Occipital lobe (tissue), 2 donors: ENCODE measurements around the gene IVNS1ABP. TPM values are rescaled to one million over a fixed set of nuclear protein-coding genes. Genes with fewer than 3 reads are reported as not detected.

Source experiments
- DNase-seq: peaks from one replicate; lab custom pipeline; 2025; lab: John Stamatoyannopoulos, UW
- total RNA-seq: library from RNA; depleted of rRNA; stranded (reverse); fragments of >200 nt; gene quantifications from one replicate; pipeline ENCODE4 v1.2.3, GENCODE V29; 2014

The IVNS1ABP gene
- total RNA-seq, 1 donor from 2014 or later = 249 TPM

DNA sequence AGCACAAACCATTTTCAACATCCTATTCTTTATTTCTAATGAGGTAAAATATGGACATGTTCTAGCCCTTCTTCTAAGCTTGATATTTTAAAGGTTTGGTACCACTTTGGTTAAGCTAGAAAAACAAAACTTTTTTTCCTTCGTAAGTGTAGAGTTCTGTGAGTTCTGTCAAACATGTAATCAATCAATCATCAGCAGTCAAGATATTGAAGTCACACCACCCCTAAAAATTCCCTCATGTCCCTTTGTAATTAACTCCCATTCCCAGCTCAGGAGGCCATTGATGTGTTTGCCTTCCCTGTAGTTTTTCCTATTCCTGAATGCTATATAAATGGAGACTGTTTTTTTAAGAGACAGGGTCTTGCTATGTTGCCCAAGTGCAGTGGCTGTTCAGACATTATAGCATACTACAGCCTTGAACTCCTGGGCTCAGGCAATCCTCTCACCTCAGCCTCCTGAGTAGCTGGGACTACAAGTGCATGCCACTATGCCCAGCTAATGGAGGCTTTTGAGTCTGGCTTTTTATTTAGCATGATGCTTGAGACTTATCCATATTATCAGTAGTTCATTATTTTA lies 23.0 kb downstream of the IVNS1ABP start:
- DNase-seq = no peak

DNA sequence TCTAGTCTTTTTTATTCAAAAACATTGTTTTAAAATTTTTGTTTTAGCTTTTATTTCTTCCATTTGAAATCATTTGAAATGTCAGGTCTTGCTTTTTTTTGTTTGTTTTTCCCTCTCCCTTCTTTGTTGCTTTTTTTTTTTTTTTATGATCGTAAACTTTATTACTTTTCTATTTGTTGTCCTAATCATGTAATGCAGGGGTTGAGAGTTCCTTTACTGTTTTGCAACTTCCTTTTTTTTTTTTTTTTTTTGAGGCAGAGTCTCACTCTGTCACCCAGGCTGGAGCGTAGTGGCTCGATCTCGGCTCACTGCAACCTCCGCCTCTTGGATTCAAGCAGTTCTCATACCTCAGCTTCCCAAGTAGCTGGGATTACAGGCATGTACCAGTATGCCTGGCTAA lies 24.8 kb downstream of the IVNS1ABP start:
- no peak for DNase-seq

DNA sequence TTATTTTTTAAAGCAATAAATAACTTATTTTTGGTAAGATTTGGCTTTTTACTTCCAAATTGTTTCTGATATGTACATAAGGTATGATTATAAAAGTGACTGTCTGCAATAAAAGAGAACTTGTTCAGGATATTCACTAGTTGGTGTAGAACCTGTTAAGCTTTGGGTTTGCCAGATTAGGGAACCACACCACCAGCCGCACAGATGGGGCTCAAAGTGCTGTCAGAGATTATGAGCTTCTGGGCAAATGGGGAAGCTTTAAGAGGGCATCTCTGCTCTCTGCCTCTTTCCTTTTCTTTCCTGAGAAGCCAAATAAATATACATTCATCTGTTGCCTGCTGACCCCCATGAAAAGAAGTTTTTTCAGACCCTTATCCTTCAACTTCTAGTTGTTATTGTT lies 25.4 kb downstream of the IVNS1ABP start:
- DNase-seq = no peak

DNA sequence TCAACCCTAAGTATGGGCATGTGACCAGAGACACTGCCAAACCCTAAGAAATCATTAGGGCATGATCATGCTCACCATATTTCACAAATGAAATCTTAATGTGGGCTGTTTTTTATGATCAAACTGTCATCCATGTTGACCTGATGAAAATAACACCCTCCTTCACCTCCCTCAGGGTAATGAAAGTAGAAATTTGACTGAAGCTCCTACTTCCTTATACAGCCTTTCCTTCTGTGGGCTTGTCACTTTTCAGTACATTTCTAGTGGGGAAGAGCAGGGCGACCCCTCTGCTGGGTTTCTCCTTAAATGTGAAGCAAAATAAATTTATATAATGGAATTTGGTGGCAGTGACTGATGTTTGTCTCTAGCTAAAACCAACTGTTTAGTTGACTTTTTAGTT lies 25.9 kb downstream of the IVNS1ABP start:
- DNase-seq = no peak

DNA sequence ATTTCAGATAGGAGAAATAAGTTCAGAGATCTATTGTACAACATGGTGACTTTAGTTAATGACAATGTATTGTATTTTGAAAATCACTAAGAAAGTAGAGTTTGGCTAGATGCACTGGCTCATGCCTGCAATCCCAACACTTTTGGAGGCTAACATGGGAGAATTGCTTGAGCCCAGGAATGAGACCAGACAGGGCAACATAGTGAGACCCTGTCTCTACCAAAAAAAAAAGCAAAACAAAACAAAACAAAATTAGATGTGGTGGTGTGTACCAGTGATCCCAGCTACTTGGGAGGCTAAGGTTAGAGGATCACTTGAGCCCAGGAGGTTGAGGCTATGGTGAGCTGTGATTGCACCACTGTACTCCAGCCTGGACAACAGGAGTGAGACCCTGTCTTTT lies 27.2 kb downstream of the IVNS1ABP start:
- DNase-seq = no peak

DNA sequence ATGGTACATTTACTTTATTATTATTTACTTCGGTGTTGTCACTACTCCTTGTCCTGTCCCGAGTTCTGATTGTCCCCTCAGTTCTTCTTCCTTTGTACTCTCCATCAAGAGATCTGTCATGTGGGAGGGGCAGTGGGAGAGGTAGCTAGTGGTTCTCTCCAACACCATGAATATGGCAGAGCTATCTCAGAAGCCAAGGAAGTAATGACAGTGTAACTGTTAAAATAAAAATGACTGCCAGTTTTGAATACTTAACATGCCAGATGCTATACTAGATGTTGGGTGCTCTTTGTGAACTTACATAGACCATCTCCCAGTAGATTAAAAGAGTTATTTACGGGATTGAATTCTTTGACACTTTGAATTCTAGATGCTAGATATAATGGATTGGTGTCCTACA lies 28.6 kb downstream of the IVNS1ABP start:
- no peak for DNase-seq

DNA sequence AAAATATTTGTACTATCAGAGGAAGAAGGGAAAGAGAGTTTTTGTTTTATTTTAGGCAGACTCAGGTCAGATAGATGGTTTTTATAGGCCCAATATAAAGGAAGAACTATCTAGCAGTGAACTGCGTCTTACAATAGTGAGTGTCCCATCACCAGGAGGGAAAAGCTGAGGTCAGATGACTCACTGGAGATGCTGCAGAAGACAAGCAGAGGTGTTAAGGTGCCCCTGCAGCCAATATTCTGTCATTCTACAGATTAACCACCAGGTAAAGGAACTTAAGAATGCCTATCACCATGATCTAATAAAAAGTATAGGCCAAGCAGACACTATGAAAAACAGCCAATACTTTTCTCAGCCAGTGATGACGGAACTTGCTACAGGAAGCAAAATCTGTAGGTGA lies 29.6 kb downstream of the IVNS1ABP start:
- DNase-seq = no peak

DNA sequence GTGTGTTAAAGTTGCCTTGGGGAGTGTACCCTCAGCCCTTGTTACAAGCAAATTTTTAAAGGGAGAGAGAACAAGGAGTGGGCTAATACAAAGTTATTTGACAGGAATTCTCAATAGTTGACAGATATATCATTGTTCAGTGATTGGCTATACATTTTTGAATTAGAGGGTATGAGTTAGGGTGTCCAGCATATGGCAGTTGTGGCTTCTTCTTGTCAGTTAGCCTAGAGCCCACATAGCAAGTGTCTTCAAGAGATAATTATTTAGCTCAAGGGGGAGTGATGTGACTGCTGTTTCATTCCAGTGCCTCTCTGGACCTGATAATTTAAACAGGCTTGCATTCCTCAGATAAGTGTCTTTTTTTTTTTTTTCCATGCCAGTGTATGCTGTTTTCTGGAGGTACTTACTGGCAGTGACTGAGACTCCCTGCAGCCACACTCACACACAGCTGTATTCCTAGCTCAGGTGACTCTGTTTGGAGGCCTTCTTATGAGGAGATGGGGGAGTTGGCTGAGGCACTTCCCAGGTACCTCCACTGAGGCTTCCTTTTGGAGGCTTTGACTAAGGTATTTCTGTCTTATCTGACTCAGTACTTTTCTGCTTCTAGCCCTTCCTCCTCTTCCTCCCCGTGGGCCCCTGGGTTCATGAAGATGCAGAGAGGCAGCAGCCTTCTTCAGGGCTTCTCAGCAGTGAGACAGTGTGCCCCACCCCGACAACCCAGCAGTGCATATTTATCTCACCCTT lies 32.3 kb downstream of the IVNS1ABP start:
- DNase-seq = no peak

DNA sequence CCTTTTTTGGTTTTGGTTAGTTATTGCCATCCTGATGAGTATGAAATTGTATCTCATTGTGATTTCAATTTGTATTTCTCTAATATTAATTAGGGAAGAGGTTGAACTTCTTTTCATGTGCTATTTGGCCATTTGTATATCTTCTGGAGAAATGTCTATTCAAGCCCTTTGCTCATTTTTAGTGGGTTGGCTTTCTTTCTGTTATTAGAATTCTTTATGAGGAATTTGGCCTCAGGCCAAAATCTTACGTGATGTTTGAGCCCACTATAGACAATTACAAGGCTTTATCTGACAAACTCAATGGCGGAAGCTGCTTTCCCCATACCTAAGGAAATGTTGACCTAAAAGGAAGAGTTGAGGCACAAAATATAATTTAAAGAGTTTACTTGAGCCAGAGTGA lies 32.9 kb downstream of the IVNS1ABP start:
- no peak for DNase-seq

DNA sequence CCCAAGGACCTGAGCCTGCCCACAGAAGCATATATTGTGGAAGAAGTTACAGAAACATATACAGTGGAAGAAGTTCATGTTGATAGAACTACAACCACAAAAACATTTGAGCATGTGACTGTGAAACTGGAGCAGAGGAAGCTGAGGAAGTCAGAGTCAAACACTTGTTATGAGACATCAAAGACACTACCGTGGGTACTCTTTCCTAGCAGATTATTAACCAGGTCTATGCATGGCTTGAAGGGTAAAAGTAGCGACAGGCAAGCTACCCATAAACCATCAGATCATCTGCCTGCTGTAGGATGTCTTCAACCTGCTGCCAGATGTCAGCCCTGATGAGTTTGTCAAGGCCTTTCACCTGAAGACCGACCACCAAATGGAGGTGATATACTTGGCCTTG lies 35.8 kb downstream of the IVNS1ABP start:
- no peak for DNase-seq

DNA sequence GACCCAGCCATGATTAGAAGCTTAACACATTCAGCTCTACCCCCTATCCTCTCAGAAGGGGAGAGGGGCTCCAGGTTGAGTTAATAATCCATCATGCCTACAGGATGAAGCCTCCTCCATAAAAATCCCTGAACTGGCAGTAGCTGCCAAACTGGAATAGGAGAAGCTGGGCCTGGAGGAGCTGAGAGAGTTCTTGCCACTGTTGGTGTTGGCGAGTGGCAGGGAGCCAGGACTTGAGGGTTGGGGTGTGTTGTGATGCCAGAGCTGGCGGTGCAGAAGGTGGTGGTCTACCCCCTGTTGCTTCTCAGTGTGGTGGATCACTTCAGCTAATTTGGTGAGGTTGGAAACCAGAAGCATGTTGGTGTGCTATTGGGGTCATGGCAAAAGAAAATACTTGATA lies 36.5 kb downstream of the IVNS1ABP start:
- no peak for DNase-seq

DNA sequence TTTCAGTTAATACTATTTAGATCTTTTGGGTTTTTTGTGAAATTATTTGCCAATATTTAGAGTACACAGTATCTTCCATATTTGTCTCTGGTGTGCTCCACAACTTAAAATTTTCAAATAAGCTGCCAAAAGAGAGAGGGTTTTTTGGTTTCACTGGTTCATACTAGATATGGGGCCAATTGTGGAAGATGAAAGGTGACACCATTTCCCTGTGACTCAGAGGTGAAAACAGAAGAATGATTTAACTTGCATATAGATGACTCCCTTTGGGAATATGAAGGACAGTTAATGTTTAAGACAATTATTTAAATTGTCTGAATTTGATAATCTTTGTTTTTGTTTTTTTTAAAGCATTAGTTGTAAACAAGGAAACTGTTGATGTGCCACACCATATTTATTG lies 37.5 kb downstream of the IVNS1ABP start:
- no peak for DNase-seq

DNA sequence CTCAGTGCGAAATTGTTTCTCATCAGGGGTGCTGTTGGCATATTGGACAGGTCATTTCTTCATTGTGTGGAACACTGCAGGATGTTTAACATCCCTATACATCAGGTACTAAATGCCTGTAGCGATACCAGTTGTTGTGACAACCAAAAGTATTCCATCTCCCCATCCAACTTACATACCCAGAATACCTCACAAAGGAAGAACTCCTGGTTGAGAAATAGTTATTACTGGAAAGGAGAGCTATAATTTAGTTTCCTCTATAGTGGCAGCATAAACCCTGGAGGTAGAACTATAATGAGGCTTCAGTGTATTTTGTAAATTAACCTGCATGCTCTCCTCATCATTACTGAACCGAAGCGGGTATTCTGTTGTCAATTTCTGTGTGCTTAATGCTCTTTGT lies 45.1 kb downstream of the IVNS1ABP start:
- no peak for DNase-seq

DNA sequence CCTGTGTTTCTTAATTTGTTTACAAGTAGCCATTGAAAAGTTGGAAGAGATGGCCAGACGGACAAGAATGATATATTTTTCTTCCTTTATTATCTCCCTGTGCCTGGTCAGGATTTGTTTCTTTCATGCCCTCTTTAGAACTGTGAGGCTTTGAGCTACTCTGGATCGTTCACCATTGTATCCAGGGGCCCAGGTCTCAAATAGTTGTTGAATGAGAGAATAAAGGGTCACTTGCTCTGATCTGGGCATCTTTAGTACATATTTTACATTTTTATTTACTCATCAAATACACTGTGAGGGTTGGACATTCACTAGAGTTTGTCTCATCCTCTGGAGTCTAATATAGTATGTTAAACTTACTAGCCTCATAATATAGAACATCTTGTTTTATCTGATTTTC lies 48.7 kb downstream of the IVNS1ABP start:
- DNase-seq = no peak

DNA sequence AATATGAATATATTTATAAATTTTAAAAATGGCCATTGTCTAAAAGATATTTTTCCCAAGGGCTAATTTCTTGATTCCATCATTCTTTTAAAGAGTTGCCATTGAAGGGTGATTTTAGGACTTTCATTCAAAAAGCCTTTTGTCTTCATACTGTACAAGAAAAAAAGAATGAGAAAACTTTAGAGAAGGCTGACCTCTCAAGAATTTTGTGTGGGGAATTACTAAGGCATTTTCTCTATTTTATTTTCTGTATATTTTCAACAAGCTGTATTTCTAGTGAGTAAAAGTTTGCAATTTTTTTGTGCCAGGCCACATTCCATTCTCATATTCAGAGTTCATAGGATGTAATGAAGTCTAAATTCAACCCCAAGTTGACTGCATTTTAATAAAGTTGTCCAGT lies 49.3 kb downstream of the IVNS1ABP start:
- no peak for DNase-seq

DNA sequence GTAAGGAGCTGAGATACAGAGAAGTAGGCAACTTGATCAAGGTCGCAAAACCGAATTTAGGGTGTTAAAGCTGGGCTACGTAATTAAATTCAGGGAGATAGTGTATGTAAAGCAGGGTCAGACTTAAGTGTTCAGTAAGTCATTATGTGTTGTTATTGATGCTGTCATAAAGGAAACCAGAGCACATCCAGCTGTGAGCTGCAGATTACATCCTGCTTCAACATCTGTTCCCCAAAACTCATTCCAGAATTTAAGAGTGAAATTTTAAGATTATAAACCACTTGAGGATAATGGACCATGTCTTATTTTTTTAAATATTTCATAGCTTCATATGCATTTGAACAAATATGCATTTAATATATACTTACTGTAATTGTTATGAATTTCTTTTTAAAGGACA lies 49.7 kb downstream of the IVNS1ABP start:
- DNase-seq = no peak

DNA sequence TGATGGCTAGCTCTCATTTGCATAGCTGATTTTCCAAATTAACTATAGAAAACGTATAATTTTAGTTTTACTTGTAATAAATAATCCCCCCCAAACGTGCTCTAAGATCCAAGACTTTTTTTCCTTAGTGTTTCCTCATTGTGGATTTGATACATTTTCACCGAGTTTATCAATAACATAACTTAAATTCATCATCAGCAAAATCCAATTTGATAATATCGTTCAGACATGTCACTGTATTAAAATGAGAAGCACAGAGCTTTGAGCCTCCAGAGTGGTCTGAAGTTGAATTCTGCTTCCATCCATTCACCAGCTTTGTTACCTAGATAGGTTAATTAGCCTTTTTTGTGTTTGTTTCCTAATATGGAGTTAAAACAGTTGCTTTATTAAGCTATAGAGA lies 51.7 kb downstream of the IVNS1ABP start:
- no peak for DNase-seq

DNA sequence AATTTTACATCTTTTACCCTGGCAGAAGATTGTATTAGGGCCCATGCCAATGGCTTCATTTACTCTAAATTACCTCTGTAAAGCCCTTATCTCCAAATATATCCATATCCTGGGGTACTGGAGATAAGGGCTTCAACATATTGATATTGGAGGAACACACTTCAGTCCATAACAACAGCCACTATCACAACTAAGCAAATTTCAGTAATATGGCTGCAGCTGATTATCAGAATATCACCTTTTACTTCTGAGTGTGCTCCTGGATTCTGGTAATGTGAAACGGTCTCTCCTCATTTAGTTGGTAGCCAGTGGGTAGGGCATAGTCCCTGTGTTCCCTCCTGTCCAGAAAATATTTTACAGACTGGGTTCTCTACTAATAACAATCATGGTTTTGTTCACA lies 53.3 kb downstream of the IVNS1ABP start:
- no peak for DNase-seq

DNA sequence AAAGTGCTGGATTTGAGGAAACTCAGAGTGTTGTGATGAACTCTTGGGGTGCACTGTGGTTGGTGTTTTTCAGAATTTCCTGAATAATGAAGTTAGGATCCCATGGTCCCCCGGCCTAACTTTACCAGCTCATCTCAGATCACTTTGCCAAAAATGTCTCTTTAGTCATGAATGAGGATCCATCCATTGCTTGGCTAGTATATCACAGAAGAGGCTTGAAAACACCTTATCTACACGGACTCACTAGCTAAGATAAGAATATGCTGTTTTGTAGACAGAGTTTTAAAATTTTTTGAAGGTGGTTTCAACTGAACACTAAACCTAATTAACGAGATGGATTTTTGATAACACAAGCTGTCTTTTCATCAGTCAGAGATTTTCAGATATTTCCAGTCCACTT lies 53.8 kb downstream of the IVNS1ABP start:
- no peak for DNase-seq

DNA sequence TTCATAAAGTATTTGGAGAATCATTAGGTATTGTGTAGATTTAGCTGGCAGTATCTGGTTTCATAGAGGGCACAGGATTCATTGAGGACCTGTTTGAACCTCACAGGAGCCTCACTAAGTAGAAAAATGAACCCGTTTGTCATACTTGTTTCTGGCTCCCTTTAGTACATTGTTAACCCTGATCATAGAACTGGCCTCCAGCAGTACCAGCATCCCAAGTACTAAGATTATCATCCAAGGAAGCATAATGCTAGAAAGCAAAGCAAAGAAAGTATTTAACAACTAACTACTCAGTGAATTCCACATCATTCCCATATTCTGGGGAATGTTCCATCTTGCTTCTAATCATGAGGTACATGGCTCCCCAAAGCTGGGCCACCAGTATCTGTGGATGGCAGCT lies 54.9 kb downstream of the IVNS1ABP start:
- DNase-seq = no peak

DNA sequence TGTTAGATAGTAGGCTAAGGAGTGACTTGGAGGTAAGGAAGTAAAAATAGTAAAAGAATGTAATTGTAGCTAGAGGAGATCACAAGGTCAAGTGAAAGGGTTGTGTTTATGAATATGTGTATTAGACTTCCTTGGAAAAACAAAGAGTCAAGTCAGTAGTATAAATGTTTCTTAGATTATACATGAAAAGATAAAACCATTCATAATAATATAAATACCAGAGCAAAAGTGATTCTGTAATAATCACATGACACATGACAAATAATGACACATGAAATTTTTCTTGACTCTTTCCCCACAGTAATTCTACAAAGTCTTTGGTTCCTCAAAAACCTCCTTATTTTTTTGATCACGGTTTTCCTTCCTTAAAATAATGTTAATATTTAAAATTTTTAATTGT lies 56.4 kb downstream of the IVNS1ABP start:
- DNase-seq = no peak

DNA sequence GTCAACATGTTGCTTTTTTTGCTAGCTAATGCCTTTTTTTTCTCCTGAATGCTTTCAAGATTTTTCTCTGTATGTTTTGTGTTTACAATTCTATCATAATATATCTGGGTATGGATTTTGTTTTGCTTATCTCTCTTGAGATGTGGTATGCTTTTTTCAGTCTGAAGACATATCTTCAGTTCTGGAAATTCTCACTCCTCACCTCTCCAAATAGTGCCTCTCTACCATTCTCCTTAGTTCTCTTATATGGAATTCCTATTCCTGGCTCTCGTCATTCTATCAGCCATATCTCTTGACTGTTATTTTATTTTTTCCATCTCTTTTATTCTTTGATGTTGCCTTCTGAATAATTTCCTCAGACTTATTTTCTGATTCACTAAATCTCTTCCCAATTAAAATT lies 58.4 kb downstream of the IVNS1ABP start:
- DNase-seq = no peak

DNA sequence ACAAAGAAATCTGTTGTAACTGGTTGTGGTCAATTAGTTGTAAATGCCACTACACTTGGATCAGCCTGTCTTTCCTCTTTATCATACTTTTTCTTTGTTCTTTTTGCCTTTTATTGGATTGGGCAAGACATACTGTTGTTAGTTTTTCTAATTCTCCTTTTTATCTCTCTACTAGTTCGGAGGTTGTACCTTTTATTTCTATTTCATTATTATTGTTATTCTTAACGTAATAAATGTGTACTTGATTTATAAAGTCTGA lies 59.2 kb downstream of the IVNS1ABP start:
- DNase-seq = no peak
